ENCODE measurements around the gene EFCAB12.

EFCAB12 gene

GRCh38 chr3:129442947-129443346 lies 14.5 kb upstream of the EFCAB12 start:
- no peak for DNase-seq (ENCODE audit: low spot score)

GRCh38 chr3:129442486-129442885 lies 14.1 kb upstream of the EFCAB12 start:
- no peak for DNase-seq (ENCODE audit: low spot score)

GRCh38 chr3:129441782-129442181 lies 13.3 kb upstream of the EFCAB12 start:
- DNase-seq (ENCODE audit: low spot score), result no peak

- DNase-seq (ENCODE audit: low spot score), result no peak
Observed at GRCh38 chr3:129441215-129441614, 12.8 kb upstream of the EFCAB12 start.

- DNase-seq (ENCODE audit: low spot score), result peak; percentile 21
Observed at GRCh38 chr3:129440618-129441190, 12.3 kb upstream of the EFCAB12 start.

GRCh38 chr3:129439817-129440617 lies 11.6 kb upstream of the EFCAB12 start, which contains the start of the genes IFT122 and MBD4:
Gene IFT122, plus strand, starts transcription at chr3:129440224. Its CDS starts 107 bp downstream, at chr3:129440331.
Gene MBD4, minus strand, starts transcription at chr3:129439948. Its CDS starts 115 bp downstream, at chr3:129439833.
- DNase-seq (ENCODE audit: low spot score), result peak; percentile 99

- DNase-seq (ENCODE audit: low spot score), result peak; percentile 50
Observed at GRCh38 chr3:129439226-129439816, 10.9 kb upstream of the EFCAB12 start.

- peak; percentile 26 for DNase-seq (ENCODE audit: low spot score)
Observed at GRCh38 chr3:129435367-129435766, 6.9 kb upstream of the EFCAB12 start.

GRCh38 chr3:129434140-129434539 lies 5.7 kb upstream of the EFCAB12 start:
- DNase-seq (ENCODE audit: low spot score), result no peak

GRCh38 chr3:129433565-129433964 lies 5.1 kb upstream of the EFCAB12 start:
- no peak for DNase-seq (ENCODE audit: low spot score)

GRCh38 chr3:129432671-129433070 lies 4.2 kb upstream of the EFCAB12 start:
- no peak for DNase-seq (ENCODE audit: low spot score)

GRCh38 chr3:129432036-129432435 lies 3.6 kb upstream of the EFCAB12 start:
- no peak for DNase-seq (ENCODE audit: low spot score)

GRCh38 chr3:129429602-129430001 lies 1.2 kb upstream of the EFCAB12 start:
- no peak for DNase-seq (ENCODE audit: low spot score)

- no peak for DNase-seq (ENCODE audit: low spot score)
Observed at GRCh38 chr3:129429080-129429451, 630 bp upstream of the EFCAB12 start.

GRCh38 chr3:129428007-129428375 lies 445 bp downstream of the EFCAB12 start:
- DNase-seq (ENCODE audit: low spot score), result no peak

- DNase-seq (ENCODE audit: low spot score), result no peak
Observed at GRCh38 chr3:129425619-129426018, 2.8 kb downstream of the EFCAB12 start.

GRCh38 chr3:129425213-129425612 lies 3.2 kb downstream of the EFCAB12 start:
- DNase-seq (ENCODE audit: low spot score), result no peak

GRCh38 chr3:129424185-129424841 lies 4.1 kb downstream of the EFCAB12 start:
- no peak for DNase-seq (ENCODE audit: low spot score)

GRCh38 chr3:129422897-129423296 lies 5.5 kb downstream of the EFCAB12 start:
- no peak for DNase-seq (ENCODE audit: low spot score)

- DNase-seq (ENCODE audit: low spot score), result no peak
Observed at GRCh38 chr3:129421988-129422745, 6.3 kb downstream of the EFCAB12 start.

- no peak for DNase-seq (ENCODE audit: low spot score)
Observed at GRCh38 chr3:129421236-129421883, 7.1 kb downstream of the EFCAB12 start.

All from RKO (cell line).